Amniotic stem cell (primary cell): ENCODE data around the gene TBC1D14.
A peak's percentile ranks its signal among the peaks of the same experiment; 100 is the strongest.

Experiments used
- DNase-seq: peaks from one replicate; lab custom pipeline; 2025; lab: John Stamatoyannopoulos, UW

The TBC1D14 gene

GRCh38 chr4:6909113-6909969 lies at the start of gene TBC1D14:
Gene TBC1D14 (plus strand): TSS chr4:6909826. CDS start chr4:6923390, 13,564 bp downstream.
- peak; percentile 72 for DNase-seq

GRCh38 chr4:6868386-6868785 lies 41.2 kb upstream of the TBC1D14 start:
- no peak for DNase-seq

DNA sequence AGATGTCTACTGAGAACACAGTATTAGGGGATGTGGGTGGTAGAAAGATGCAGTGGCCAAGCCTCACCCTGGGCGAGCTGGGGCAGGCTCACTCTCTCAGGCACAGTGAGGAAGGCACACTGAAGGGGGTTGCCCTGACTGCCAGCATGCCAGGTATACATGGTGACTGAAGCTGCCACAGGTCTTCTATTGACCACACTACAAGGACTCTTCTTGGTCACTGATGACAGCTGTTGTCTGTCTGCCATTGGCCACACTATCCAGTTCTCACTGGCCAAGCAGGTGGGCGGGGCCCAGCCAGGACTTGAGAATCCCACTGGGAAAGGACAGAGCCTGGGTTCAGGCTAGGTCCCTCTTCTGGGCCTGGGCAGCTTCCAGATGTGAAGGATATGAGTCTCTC lies 39.7 kb upstream of the TBC1D14 start:
- DNase-seq = no peak

DNA sequence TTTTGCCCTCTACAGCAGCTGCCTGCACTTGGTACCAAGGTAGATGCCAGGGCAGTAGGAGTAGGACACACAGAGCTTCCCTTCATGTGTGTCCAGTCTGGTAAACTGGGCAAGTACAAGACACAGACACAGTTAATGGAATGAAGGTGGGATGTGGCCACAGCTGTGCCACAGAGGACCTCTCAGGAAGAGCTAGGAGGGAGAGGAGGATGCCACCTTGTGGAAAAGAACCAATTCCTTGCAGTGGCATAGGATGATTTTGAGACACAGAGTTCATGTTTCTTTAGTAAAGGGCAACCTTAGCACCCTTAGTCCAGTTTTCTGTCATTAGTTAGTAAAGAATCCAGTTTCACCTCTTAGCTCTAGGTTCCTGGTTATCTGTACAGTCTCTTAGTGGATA lies 36.3 kb upstream of the TBC1D14 start:
- no peak for DNase-seq

DNA sequence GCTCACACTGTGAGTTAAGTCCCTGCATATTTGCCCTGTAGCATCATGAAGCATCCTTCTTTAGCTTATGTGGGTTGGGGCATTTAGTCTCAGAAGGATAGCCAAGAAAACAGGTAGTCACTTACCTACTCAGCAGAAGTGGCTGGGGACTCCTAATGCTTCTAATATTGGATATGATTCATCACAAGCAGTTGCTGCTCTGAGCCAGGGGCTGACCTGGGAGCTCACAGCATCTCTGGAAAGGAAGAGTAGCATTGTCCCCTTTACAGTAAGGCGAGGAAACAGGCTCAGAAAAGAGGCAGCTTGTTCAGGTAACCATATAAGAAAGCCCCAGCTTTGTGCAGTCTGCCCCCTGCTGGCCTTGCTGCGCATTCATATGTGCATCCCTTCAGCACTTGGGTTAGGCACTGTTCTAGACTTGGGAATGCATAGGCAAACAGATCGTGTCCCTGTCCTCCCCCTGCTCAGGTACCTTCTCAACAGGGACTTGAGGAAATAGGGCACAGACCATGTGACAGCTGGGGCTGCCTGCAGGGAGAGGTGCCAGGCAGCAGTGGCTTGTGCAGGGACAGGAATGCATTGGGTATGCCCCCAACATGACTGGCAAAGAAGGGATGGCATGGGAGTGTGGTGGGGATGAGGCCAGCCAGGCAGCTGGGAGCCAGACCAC lies 35.7 kb upstream of the TBC1D14 start:
- DNase-seq = peak; percentile 21

DNA sequence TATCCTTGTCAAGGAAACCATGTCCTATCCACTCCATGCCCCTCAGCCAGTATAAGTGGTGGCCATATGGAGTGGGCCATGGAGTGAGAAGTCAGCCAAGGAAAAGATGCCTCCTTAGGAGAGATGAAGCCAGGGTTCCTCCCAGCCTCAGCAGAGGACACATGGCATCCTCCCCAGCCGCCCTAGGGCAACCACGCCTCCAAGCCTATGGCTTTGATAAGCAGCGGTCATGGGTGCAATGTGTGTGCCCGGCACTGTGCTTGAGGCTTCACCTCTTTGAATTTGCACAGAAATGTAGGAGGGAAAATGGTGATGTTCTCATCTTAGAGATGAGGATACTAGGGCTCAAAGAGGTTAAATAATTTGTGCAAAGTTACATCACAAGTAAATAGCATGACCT lies 34.6 kb upstream of the TBC1D14 start:
- no peak for DNase-seq

DNA sequence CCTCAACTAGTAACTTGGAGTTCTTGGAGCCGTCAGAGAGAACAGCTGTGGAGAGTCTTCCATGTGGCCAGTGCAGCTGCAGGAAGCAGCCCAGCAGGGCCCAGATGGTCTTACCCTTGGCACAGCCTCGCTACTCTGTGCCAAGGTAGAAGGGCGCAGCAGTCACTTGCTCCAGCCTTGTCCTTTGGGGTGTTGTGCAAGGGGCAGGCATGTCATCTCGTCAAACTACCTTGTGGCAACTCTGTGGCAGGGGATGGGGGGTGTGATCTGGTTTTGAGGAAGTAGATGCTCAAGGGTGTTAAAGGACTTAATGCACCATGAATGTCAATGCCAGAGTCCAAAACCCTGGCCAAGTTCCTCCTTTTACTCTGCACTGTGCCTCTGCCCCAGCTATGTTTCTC lies 34.2 kb upstream of the TBC1D14 start:
- DNase-seq = no peak

DNA sequence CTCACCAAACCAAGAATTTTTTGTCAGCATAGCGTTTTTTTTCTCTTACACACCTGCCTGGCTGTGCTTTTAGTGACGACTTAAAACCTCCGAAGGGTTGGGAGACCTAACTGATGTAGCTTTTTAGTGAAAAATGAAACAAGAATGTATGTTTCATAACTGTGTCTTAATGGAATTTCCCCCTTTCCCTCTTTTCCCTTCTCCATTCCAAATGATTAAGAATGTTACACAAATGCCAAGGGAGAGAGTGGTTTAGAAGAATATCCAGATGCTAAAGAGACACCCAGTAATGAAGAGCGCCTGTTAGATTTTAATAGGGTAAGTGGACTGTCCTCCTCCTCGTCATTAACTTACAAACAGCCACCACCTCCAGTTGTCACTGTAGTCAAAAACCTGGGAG lies 33.2 kb upstream of the TBC1D14 start:
- no peak for DNase-seq

DNA sequence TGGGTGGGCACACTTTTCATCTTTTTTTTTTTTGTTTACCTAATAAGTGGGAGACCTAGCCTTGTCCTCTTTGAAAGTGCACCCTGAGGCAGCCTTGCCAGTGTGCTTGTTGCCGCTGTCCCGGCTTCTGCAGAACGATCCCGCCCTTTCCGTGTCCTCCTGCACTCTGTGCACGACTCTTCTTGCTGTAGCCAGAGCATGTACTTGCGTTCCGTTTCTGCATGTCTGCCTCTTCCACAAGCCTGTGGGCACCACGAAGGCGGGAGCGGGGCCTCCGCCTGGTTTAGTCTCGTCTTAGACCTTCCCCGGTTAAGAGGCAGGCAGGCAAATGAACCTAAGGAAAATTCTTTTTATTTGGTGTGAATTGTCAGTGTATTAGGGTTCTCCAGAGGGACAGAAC lies 32.6 kb upstream of the TBC1D14 start:
- no peak for DNase-seq

- no peak for DNase-seq
These were observed 31.1 kb upstream of the TBC1D14 start for GRCh38 chr4:6878451-6879059.

GRCh38 chr4:6880691-6881090 lies 28.9 kb upstream of the TBC1D14 start:
- no peak for DNase-seq

DNA sequence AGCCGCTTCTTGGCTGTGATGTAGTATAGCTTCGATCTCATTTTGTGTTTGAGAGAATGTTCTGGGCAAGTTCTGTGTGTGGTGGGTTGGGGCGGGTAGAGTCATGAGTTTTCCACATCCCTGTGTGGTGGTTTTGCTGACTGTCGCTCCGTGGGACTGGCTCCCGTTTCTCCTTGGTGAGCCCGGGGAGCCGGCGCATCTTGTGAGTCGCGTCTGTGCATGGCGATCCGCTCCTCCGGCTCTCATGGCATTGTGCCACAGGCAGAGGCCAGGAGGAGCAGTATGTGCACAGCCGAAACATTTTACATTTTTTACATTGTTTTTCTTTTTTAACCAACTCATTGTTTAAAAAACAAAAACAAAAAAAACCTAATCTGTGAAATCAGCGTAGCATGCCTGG lies 27.7 kb upstream of the TBC1D14 start:
- no peak for DNase-seq

- no peak for DNase-seq
These were observed 25.2 kb upstream of the TBC1D14 start for GRCh38 chr4:6884341-6884870.

DNA sequence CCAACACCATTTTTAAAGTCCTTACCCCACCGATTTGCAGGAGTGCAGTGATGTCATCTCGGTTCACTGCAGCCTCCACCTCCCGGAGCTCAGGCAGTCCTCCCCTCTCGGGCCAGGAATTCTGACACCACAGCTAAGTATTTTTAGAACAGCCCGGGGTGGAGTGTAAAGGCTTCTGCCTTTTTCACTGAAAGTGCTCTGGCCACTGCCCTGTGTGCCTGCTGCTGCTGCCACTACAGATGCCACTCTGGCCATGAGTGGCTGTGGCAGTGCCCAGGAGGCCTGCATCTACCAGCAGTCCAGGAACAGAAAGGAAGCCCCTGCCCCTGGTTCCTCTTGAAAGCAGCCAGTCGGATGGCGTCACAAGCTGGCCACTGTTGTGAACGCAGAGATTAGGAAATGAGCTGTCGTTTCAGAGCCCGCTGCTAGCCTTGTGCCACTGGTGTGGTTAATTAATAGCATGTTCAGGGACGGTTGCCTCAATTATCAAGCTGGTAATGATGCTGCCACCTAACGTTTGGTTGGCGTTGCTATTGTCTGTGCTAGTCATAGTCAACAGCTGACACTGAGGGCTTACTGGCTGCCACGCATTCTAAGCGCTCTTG lies 23.6 kb upstream of the TBC1D14 start:
- DNase-seq = no peak

DNA sequence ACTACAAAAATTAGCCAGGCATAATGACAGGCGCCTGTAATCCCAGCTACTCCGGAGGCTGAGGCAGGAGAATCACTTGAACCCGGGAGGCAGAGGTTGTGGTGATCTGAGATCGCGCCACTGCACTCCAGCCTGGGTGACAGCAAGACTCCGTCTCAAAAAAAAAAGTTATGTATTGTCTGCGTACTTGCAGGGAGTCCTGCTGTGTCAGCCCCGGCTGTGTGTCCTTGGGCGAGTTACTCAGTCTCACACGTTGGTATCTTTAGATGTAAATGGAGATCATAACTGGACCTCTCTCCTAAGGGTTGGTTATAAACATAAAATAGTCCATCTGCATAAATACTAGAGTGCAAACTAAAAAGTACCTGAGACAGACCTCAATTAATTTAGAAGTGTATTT lies 22.7 kb upstream of the TBC1D14 start:
- DNase-seq = no peak

GRCh38 chr4:6887591-6888371 lies 21.8 kb upstream of the TBC1D14 start:
- no peak for DNase-seq

GRCh38 chr4:6888506-6889071 lies 21.0 kb upstream of the TBC1D14 start:
- DNase-seq = no peak

DNA sequence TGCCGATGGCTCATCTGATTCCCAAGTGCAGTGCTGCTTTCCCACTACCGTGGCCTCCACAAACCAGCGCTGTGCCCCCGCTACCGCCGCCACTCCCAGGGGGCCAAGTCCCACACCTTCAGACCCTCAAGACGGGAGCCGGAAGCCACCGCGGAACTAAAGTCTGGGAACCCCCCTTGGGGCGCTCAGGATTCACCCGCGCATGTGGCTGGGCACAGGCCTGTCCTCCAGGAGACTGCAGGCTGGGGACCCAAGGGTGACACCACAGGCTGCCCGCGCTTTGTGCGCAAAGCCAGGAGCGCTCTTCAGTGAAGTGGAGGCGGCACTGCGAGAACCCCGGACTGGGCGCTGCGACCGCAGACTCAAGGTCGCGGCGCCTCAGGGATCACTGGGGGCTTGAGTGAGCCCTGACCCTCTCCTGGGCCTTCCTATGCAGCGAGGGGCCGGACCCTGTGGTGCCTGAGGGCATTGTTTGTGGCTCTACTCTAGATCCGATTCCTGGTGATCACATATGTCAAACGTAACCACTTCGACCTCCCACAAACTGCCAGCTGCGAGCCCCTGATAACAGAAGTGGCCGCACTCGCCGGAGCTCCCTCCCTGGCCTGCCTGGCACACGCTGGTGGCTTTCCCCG lies 20.4 kb upstream of the TBC1D14 start:
- DNase-seq = no peak

DNA sequence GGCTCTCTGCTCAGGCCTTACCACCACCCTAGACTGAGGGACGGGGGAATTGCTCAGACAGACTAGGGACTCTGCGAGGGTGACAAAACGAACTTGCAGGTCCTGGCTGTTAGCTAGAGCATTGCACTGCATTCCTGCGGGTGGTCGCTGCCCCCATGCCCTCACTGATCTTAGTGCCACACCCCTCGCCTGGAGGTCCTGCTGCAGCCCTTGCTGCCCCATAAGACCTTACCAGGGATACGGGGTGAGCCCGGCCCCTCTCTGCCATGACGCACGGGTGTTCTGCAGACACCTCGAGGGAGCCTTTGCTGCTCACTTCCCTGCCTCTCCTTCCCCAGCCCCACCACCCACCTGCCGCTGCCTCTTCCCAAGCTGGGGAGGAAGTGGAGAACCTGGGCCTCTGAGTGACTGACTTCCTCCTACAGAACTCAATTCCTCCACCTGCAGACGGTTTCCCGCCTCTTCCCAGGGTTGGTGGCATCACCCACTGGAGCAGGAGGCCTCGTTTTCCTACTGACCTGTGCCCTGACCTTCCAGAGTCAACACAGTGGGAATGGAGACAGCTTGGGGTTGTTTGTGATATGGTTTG lies 19.8 kb upstream of the TBC1D14 start:
- DNase-seq = no peak

DNA sequence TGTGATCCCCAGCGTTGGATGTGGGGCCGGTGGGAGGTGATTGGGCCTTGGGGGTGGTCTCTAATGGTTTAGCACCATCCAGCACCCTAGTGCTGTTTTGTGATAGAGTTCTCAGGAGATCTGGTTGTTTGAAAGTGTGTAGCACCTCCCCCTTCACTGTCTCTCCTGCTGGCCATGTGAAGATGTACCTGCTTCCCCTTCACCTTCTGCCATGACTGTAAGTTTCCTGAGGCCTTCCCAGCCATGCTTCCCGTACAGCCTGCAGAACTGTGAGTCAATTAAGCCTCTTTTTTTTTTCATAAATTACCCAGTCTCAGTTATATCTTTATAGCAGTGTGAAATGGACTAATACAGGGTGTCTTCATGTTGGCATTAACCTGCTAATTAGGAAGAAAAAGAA lies 19.3 kb upstream of the TBC1D14 start:
- DNase-seq = no peak
